Measurements from ENCODE around the gene ITPKB. TPM values are rescaled to one million over a fixed set of nuclear protein-coding genes. Genes with fewer than 3 reads are reported as not detected.
A peak's percentile ranks its signal among the peaks of the same experiment; 100 is the strongest.

ITPKB gene
- total and polyA plus RNA-seq, 7 experiments from 2014 or later, result 51.7 to 429 (median 177) TPM

- peaks cover 10 to 19% (median 13%) of the 10 kb centered on the region in 5 donors for H3K36me3 Mint-ChIP-seq
- Histone ChIP-seq H3K4me3 (ENCODE audit: low read length) (no peak overlapping the region), H3K4me1 (ENCODE audit: control insufficient read depth in 2 of 2, insufficient read depth in 2 of 2, low read length in 2 of 2) (peaks cover 19 to 74% of the 10 kb centered on the region in 2 donors), H3K36me3 (ENCODE audit: control insufficient read depth in 2 of 3, insufficient read depth in 3 of 3, low read length in 3 of 3) (peaks cover 0 to 17% (median 0%) of the 10 kb centered on the region in 3 experiments), H3K9me3 (ENCODE audit: control insufficient read depth in 2 of 3, low read length in 3 of 3) (no peaks in the 10 kb centered on the region), H3K27me3 (ENCODE audit: control insufficient read depth in 2 of 2, insufficient read depth in 2 of 2, low read length in 2 of 2) (no peaks in the 10 kb centered on the region), H3K27ac (ENCODE audit: low read depth, low read length) (no peak overlapping the region)
- peaks cover 12 to 84% (median 17%) of the 10 kb centered on the region in 7 donors for H3K4me1 Mint-ChIP-seq
- H3K4me3 Mint-ChIP-seq, result peak overlapping the region in 8 of 10 donors; percentile 20 to 81 (median 60)
- ChIA-PET POLR2A (interaction anchor here (0.7 to 2.1 kb wide), 2 partner anchors 36 to 70 kb away, joined by 3 to 6 read pairs; no protein-coding TSS in a partner anchor), CTCF (interaction anchor here (0.8 kb wide), 1 partner anchor 9 kb away, joined by 3 read pairs; no protein-coding TSS in a partner anchor)
- H3K27ac Mint-ChIP-seq, result no peak overlapping the region
- DNase-seq (no peak), ATAC-seq (no peak)
- no peaks in the 10 kb centered on the region for H3K9me3 Mint-ChIP-seq
- intact Hi-C loops (cut with micrococcal nuclease), result no loop called here
- no peaks in the 10 kb centered on the region for H3K27me3 Mint-ChIP-seq
These were observed 72.9 kb downstream of the ITPKB start for GRCh38 chr1:226666164-226666506.

- Mint-ChIP-seq H3K36me3 (peaks cover 7 to 17% (median 10%) of the 10 kb centered on the region in 5 donors), H3K4me1 (peaks cover 7 to 84% (median 12%) of the 10 kb centered on the region in 7 donors), H3K4me3 (peak overlapping the region in 8 of 10 donors; percentile 51 to 81 (median 62)), H3K27ac (peak overlapping the region in 1 of 9 donors; percentile 64), H3K9me3 (no peaks in the 10 kb centered on the region), H3K27me3 (no peaks in the 10 kb centered on the region)
- peaks cover 0 to 19% (median 0%) of the 10 kb centered on the region in 3 experiments for H3K36me3 ChIP-seq (ENCODE audit: control insufficient read depth in 2 of 3, insufficient read depth in 3 of 3, low read length in 3 of 3)
- ATAC-seq (no peak), DNase-seq (no peak)
- no peak overlapping the region for H3K4me3 ChIP-seq (ENCODE audit: low read length)
- H3K27me3 ChIP-seq (ENCODE audit: control insufficient read depth in 2 of 2, insufficient read depth in 2 of 2, low read length in 2 of 2), result no peaks in the 10 kb centered on the region
- peaks cover 14 to 74% of the 10 kb centered on the region in 2 donors for H3K4me1 ChIP-seq (ENCODE audit: control insufficient read depth in 2 of 2, insufficient read depth in 2 of 2, low read length in 2 of 2)
- CTCF ChIA-PET, result interaction anchor here (0.6 to 1.3 kb wide), 2 partner anchors 12 to 22 kb away, joined by 3 read pairs; no protein-coding TSS in a partner anchor
- H3K9me3 ChIP-seq (ENCODE audit: control insufficient read depth in 2 of 3, low read length in 3 of 3), result no peaks in the 10 kb centered on the region
- intact Hi-C loops (cut with micrococcal nuclease), result no loop called here
- POLR2A ChIA-PET, result interaction anchor here (0.7 to 2.1 kb wide), 3 partner anchors 37 to 71 kb away, joined by 3 to 6 read pairs (median 4); no protein-coding TSS in a partner anchor
- no peak overlapping the region for H3K27ac ChIP-seq (ENCODE audit: low read depth, low read length)
These were observed 73.4 kb downstream of the ITPKB start for GRCh38 chr1:226665505-226666163.

GRCh38 chr1:226664413-226665101, 74.5 kb downstream of the ITPKB start:
- Histone ChIP-seq H3K4me1 (ENCODE audit: control insufficient read depth in 2 of 2, insufficient read depth in 2 of 2, low read length in 2 of 2) (peaks cover 4 to 81% of the 10 kb centered on the region in 2 donors), H3K27ac (ENCODE audit: low read depth, low read length) (no peak overlapping the region), H3K27me3 (ENCODE audit: control insufficient read depth in 2 of 2, insufficient read depth in 2 of 2, low read length in 2 of 2) (no peaks in the 10 kb centered on the region), H3K9me3 (ENCODE audit: control insufficient read depth in 2 of 3, low read length in 3 of 3) (no peaks in the 10 kb centered on the region), H3K4me3 (ENCODE audit: low read length) (peak overlapping the region; percentile 2), H3K36me3 (ENCODE audit: control insufficient read depth in 2 of 3, insufficient read depth in 3 of 3, low read length in 3 of 3) (peaks cover 0 to 21% (median 0%) of the 10 kb centered on the region in 3 experiments)
- H3K36me3 Mint-ChIP-seq, result peaks cover 6 to 22% (median 9%) of the 10 kb centered on the region in 5 donors
- peak overlapping the region in 1 of 9 donors; percentile 91 for H3K27ac Mint-ChIP-seq
- no peaks in the 10 kb centered on the region for H3K9me3 Mint-ChIP-seq
- intact Hi-C loops (cut with micrococcal nuclease), result loop anchor here in 1 of 2 donors (5.0 kb wide), 2 partner anchors 73 to 218 kb away; partner anchors contain the start of gene ITPKB
- no peak for DNase-seq
- POLR2A ChIA-PET, result interaction anchor here (0.7 to 17.1 kb wide), 7 partner anchors 11 to 72 kb away, joined by 3 to 276 read pairs (median 5); no protein-coding TSS in a partner anchor
- peaks cover 0 to 89% (median 5%) of the 10 kb centered on the region in 7 donors for H3K4me1 Mint-ChIP-seq
- CTCF ChIA-PET, result interaction anchor here (0.7 to 1.5 kb wide), 5 partner anchors 11 to 274 kb away, joined by 3 to 5 read pairs (median 3); no protein-coding TSS in a partner anchor
- H3K4me3 Mint-ChIP-seq, result peak overlapping the region in 9 of 10 donors; percentile 24 to 81 (median 74)
- ATAC-seq, result no peak
- no peaks in the 10 kb centered on the region for H3K27me3 Mint-ChIP-seq

- H3K36me3 Mint-ChIP-seq, result peaks cover 6 to 22% (median 9%) of the 10 kb centered on the region in 5 donors
- Histone ChIP-seq H3K36me3 (ENCODE audit: control insufficient read depth in 2 of 3, insufficient read depth in 3 of 3, low read length in 3 of 3) (peaks cover 0 to 21% (median 0%) of the 10 kb centered on the region in 3 experiments), H3K27ac (ENCODE audit: low read depth, low read length) (no peak overlapping the region), H3K4me1 (ENCODE audit: control insufficient read depth in 2 of 2, insufficient read depth in 2 of 2, low read length in 2 of 2) (peaks cover 0 to 84% of the 10 kb centered on the region in 2 donors), H3K4me3 (ENCODE audit: low read length) (peak overlapping the region; percentile 2), H3K27me3 (ENCODE audit: control insufficient read depth in 2 of 2, insufficient read depth in 2 of 2, low read length in 2 of 2) (no peaks in the 10 kb centered on the region), H3K9me3 (ENCODE audit: control insufficient read depth in 2 of 3, low read length in 3 of 3) (no peaks in the 10 kb centered on the region)
- H3K4me3 Mint-ChIP-seq, result peak overlapping the region in 9 of 10 donors; percentile 63 to 81 (median 77)
- DNase-seq, result no peak
- intact Hi-C loops (cut with micrococcal nuclease), result loop anchor here in 1 of 2 donors (1.0 to 5.0 kb wide), 6 partner anchors 10 to 219 kb away; partner anchors contain the start of gene ITPKB
- H3K27me3 Mint-ChIP-seq, result no peaks in the 10 kb centered on the region
- ChIA-PET CTCF (interaction anchor here (1.7 kb wide), 1 partner anchor 10 kb away, joined by 4 read pairs; no protein-coding TSS in a partner anchor), POLR2A (interaction anchor here (1.2 to 17.1 kb wide), 5 partner anchors 10 to 47 kb away, joined by 3 to 276 read pairs (median 5); no protein-coding TSS in a partner anchor)
- peak overlapping the region in 1 of 9 donors; percentile 91 for H3K27ac Mint-ChIP-seq
- H3K4me1 Mint-ChIP-seq, result peaks cover 0 to 91% (median 0%) of the 10 kb centered on the region in 7 donors
- no peak for ATAC-seq
- H3K9me3 Mint-ChIP-seq, result no peaks in the 10 kb centered on the region
These were observed 75.8 kb downstream of the ITPKB start for GRCh38 chr1:226663327-226663704.

GRCh38 chr1:226662642-226663326, 76.3 kb downstream of the ITPKB start:
- Mint-ChIP-seq H3K9me3 (no peaks in the 10 kb centered on the region), H3K27ac (peak overlapping the region in 1 of 9 donors; percentile 91), H3K27me3 (no peaks in the 10 kb centered on the region), H3K4me1 (peaks cover 0 to 92% (median 0%) of the 10 kb centered on the region in 7 donors), H3K4me3 (peak overlapping the region in 9 of 10 donors; percentile 63 to 81 (median 77)), H3K36me3 (peaks cover 6 to 22% (median 9%) of the 10 kb centered on the region in 5 donors)
- POLR2A ChIA-PET, result interaction anchor here (0.6 to 17.1 kb wide), 8 partner anchors 9 to 1224 kb away, joined by 3 to 276 read pairs (median 4); no protein-coding TSS in a partner anchor
- CTCF ChIA-PET, result interaction anchor here (1.5 to 1.9 kb wide), 3 partner anchors 9 to 72 kb away, joined by 3 to 8 read pairs (median 4); no protein-coding TSS in a partner anchor
- DNase-seq (peak; percentile 47 to 96 (median 76)), ATAC-seq (peak; percentile 92)
- Histone ChIP-seq H3K4me1 (ENCODE audit: control insufficient read depth in 2 of 2, insufficient read depth in 2 of 2, low read length in 2 of 2) (peaks cover 0 to 80% of the 10 kb centered on the region in 2 donors), H3K27ac (ENCODE audit: low read depth, low read length) (no peak overlapping the region), H3K36me3 (ENCODE audit: control insufficient read depth in 2 of 3, insufficient read depth in 3 of 3, low read length in 3 of 3) (peaks cover 0 to 21% (median 0%) of the 10 kb centered on the region in 3 experiments), H3K27me3 (ENCODE audit: control insufficient read depth in 2 of 2, insufficient read depth in 2 of 2, low read length in 2 of 2) (no peaks in the 10 kb centered on the region), H3K9me3 (ENCODE audit: control insufficient read depth in 2 of 3, low read length in 3 of 3) (no peaks in the 10 kb centered on the region), H3K4me3 (ENCODE audit: low read length) (peak overlapping the region; percentile 2)
- intact Hi-C loops (cut with micrococcal nuclease), result loop anchor here (1.0 to 5.0 kb wide), 6 partner anchors 9 to 220 kb away; partner anchors contain the start of gene ITPKB (in 1 of the 2)

Measured in naive thymus-derived CD4-positive, alpha-beta T cell (primary cell).